Lung (tissue), 12 donors: ENCODE results near the gene SLC25A48. TPM values are rescaled to one million over a fixed set of nuclear protein-coding genes. Genes with fewer than 3 reads are reported as not detected.

Experiments
- ATAC-seq: fragments of 200-7000 bp; cut with Tn5 transposase; one replicate; pipeline ENCODE4 v1.9.1; 2020; ENCODE audit warnings: moderate number of reproducible peaks; ENCODE audit not compliant: insufficient read depth, low FRiP score
- DNase-seq, 3 donors: peaks; one replicate each; pipeline ENCODE4 v3.0.0-alpha.2; 2013 to 2017
- H3K27ac ChIP-seq, 2 donors: one replicate each; pipeline ENCODE4 v1.5.1; 2013; ENCODE audit warnings: mild to moderate bottlenecking in 2 of 2, moderate library complexity in 2 of 2, control low read depth in 1 of 2, inconsistent platforms in 1 of 2, low read depth in 1 of 2, low read length in 1 of 2
- H3K27me3 ChIP-seq, 3 donors: one replicate each; pipeline ENCODE4 v1.5.1; 2013; ENCODE audit warnings: low read length in 2 of 3; ENCODE audit not compliant: control insufficient read depth in 3 of 3, insufficient read depth in 3 of 3
- H3K36me3 ChIP-seq, 4 donors: one replicate each; pipeline ENCODE4 v1.5.1; 2013; ENCODE audit warnings: low read length in 4 of 4, mild to moderate bottlenecking in 1 of 4, moderate library complexity in 1 of 4; ENCODE audit not compliant: control insufficient read depth in 4 of 4, insufficient read depth in 4 of 4
- H3K4me1 ChIP-seq, 5 donors: one replicate each; pipeline ENCODE4 v1.5.1; 2013; ENCODE audit warnings: low read length in 5 of 5, mild to moderate bottlenecking in 2 of 5, moderate library complexity in 1 of 5; ENCODE audit not compliant: control insufficient read depth in 5 of 5, insufficient read depth in 5 of 5
- H3K4me3 ChIP-seq: one replicate; pipeline ENCODE4 v1.5.1; 2013; ENCODE audit warnings: mild to moderate bottlenecking, control low read depth, moderate library complexity
- H3K9ac ChIP-seq, 2 donors: one replicate each; pipeline ENCODE4 v1.5.1; 2013; ENCODE audit warnings: low read length in 2 of 2, control low read depth in 1 of 2; ENCODE audit not compliant: insufficient read depth in 1 of 2
- H3K9me3 ChIP-seq, 4 donors: one replicate each; pipeline ENCODE4 v1.5.1; 2013; ENCODE audit warnings: low read length in 3 of 4, mild to moderate bottlenecking in 1 of 4, moderate library complexity in 1 of 4; ENCODE audit not compliant: control insufficient read depth in 4 of 4, insufficient read depth in 3 of 4
- CTCF ChIP-seq: IDR thresholded peaks from 2 replicates; pipeline ENCODE4 v1.5.1; 2012; ENCODE audit warnings: mild to moderate bottlenecking; ENCODE audit errors: control extremely low read depth, extremely low read depth
- WGBS, 2 donors: extraction: QIAGEN DNeasy Blood & Tissue Kit; methylation state at CpG; one replicate each; pipeline ENCODE4 v1.1.7; 2013; 5-methylcytosine and 5-hydroxymethylcytosine counted together
- polyA plus RNA-seq, 2 donors: library from polyadenylated mRNA; stranded (reverse); fragments of 200-250 nt; gene quantifications; one replicate each; pipeline ENCODE4 v1.2.1, GENCODE V29; 2013
- total RNA-seq, 2 donors: library from RNA; depleted of rRNA in 1 of 2; stranded (reverse); fragments of >200 nt in 1 of 2; gene quantifications; one replicate each; pipeline ENCODE4 v1.2.1, GENCODE V29; 2014 to 2021
- donor health status: control.
- donor health status: control.
- donor health status: Bipolar disorder and iron deficiency.
- donor health status: healthy.
- donor health status: DM: yes; HTN: yes; CAD: no.

SLC25A48 gene
- total and polyA plus RNA-seq, 4 donors: not detected

- Histone ChIP-seq H3K4me3 (no peak within 1 kb of the TSS), H3K9me3 (peaks cover 0 to 3% (median 0%) of the 10 kb centered on the region in 4 donors), H3K4me1 (peaks cover 0 to 25% (median 14%) of the 10 kb centered on the region in 5 donors), H3K9ac (no peak within 1 kb of the TSS), H3K27ac (no peak within 1 kb of the TSS), H3K27me3 (peaks cover 0 to 10% (median 2%) of the 10 kb centered on the region in 3 donors), H3K36me3 (no peaks in the 10 kb centered on the region)
- DNase-seq: no peak
- TF ChIP-seq CTCF: no peak
- 40 to 42% methylated on average over 7 of the region's 7 CpGs for WGBS, 2 donors
- ATAC-seq: no peak
Observed at GRCh38 chr5:135895474-135896006, 61.1 kb downstream of the SLC25A48 start, which contains the start of gene IL9. Gene IL9, minus strand, starts transcription at chr5:135895841. Its CDS starts 25 bp downstream, at chr5:135895816.

- Histone ChIP-seq H3K4me1 (peaks cover 0 to 7% (median 0%) of the 10 kb centered on the region in 5 donors), H3K9me3 (peaks cover 0 to 3% (median 0%) of the 10 kb centered on the region in 4 donors), H3K36me3 (no peaks in the 10 kb centered on the region), H3K27ac (no peak overlapping the region), H3K9ac (no peak overlapping the region), H3K27me3 (peaks cover 0 to 10% (median 2%) of the 10 kb centered on the region in 3 donors), H3K4me3 (no peak overlapping the region)
- DNase-seq (no peak), ATAC-seq (no peak)
- 81 to 86% methylated on average over 6 of the region's 6 CpGs for WGBS, 2 donors
- TF ChIP-seq CTCF: no peak
Observed at GRCh38 chr5:135898651-135899050, 64.2 kb downstream of the SLC25A48 start.

GRCh38 chr5:135900276-135900675 lies 65.8 kb downstream of the SLC25A48 start:
- no peak for ATAC-seq
- H3K9me3 ChIP-seq: peaks cover 0 to 3% (median 0%) of the 10 kb centered on the region in 4 donors
- no peaks in the 10 kb centered on the region for H3K36me3 ChIP-seq
- H3K9ac ChIP-seq: no peak overlapping the region
- H3K4me3 ChIP-seq: no peak overlapping the region
- no peak for DNase-seq
- H3K27me3 ChIP-seq: peaks cover 0 to 10% (median 2%) of the 10 kb centered on the region in 3 donors
- WGBS, 2 donors: 66 to 74% methylated on average over 3 of the region's 3 CpGs
- no peak overlapping the region for H3K27ac ChIP-seq
- no peak for TF ChIP-seq CTCF
- H3K4me1 ChIP-seq: no peaks in the 10 kb centered on the region

GRCh38 chr5:135901633-135902032 lies 67.2 kb downstream of the SLC25A48 start:
- Histone ChIP-seq H3K9ac (no peak overlapping the region), H3K4me3 (no peak overlapping the region), H3K4me1 (no peaks in the 10 kb centered on the region), H3K36me3 (no peaks in the 10 kb centered on the region), H3K27me3 (peaks cover 0 to 6% (median 2%) of the 10 kb centered on the region in 3 donors), H3K27ac (no peak overlapping the region), H3K9me3 (peaks cover 0 to 3% (median 0%) of the 10 kb centered on the region in 4 donors)
- 52 to 55% methylated on average over 3 of the region's 3 CpGs for WGBS, 2 donors
- TF ChIP-seq CTCF: no peak
- DNase-seq (no peak), ATAC-seq (no peak)
